GM23248 (cell line): ENCODE measurements around the gene PANK2.

ENCODE experiments used
- EZH2 ChIP-seq: fragments of 200-600 bp; sonication (generic); IDR thresholded peaks from 2 replicates; pipeline ENCODE4 v1.6.1; 2018; ENCODE audit warnings: antibody characterized with exemption, mild to moderate bottlenecking; ENCODE audit not compliant: insufficient read depth, poor library complexity, severe bottlenecking
- EZH2phosphoT487 ChIP-seq: fragments of 200-600 bp; sonication (generic); IDR thresholded peaks from 2 replicates; pipeline ENCODE4 v1.6.1; 2018; ENCODE audit warnings: antibody characterized with exemption, moderate library complexity, mild to moderate bottlenecking, low read depth; ENCODE audit not compliant: insufficient read depth

- TF ChIP-seq EZH2 (no peak), EZH2phosphoT487 (no peak)
Observed at GRCh38 chr20:3867802-3868201, 21.4 kb upstream of the PANK2 start.
